GM23248 (cell line): ENCODE data around the gene LPCAT4. TPM values are rescaled to one million over a fixed set of nuclear protein-coding genes. Genes with fewer than 3 reads are reported as not detected.
"Not testable (repeated sequence)": the region's sequence is repeated elsewhere in the genome, so short reads cannot be mapped to it uniquely, and the experiment has no call there.

Experiments
- DNase-seq: peaks from one replicate; pipeline ENCODE4 v3.0.0-alpha.2; 2015
- H2AFZ ChIP-seq: fragments of 200-600 bp; sonication (generic); 2 replicates; pipeline ENCODE4 v1.6.1; 2016; ENCODE audit warnings: antibody characterized with exemption
- H3F3A ChIP-seq: fragments of 200-600 bp; sonication (generic); 2 replicates; pipeline ENCODE4 v1.6.1; 2016; ENCODE audit warnings: mild to moderate bottlenecking, antibody characterized with exemption, mixed run types; ENCODE audit not compliant: insufficient read depth
- H3K27ac ChIP-seq: fragments of 200-600 bp; sonication (generic); 2 replicates; pipeline ENCODE4 v1.5.1; 2016; ENCODE audit warnings: mild to moderate bottlenecking
- H3K27me3 ChIP-seq: fragments of 200-600 bp; sonication (generic); replicated peaks from 2 replicates; pipeline ENCODE4 v1.6.1; 2016; ENCODE audit warnings: mild to moderate bottlenecking; ENCODE audit not compliant: insufficient read depth
- H3K36me3 ChIP-seq: fragments of 200-600 bp; sonication (generic); 2 replicates; pipeline ENCODE4 v1.6.1; 2016; ENCODE audit warnings: low read depth, mild to moderate bottlenecking
- H3K4me1 ChIP-seq: fragments of 200-600 bp; sonication (generic); 2 replicates; pipeline ENCODE4 v1.6.1; 2016; ENCODE audit warnings: mild to moderate bottlenecking; ENCODE audit not compliant: insufficient read depth
- H3K4me2 ChIP-seq: fragments of 200-600 bp; sonication (generic); one replicate; pipeline ENCODE4 v1.6.1; 2016; ENCODE audit warnings: mild to moderate bottlenecking; ENCODE audit not compliant: unreplicated experiment
- H3K4me3 ChIP-seq: fragments of 200-600 bp; sonication (generic); 2 replicates; pipeline ENCODE4 v1.5.1; 2016; ENCODE audit warnings: mild to moderate bottlenecking
- H3K79me2 ChIP-seq: fragments of 200-600 bp; sonication (generic); 2 replicates; pipeline ENCODE4 v1.6.1; 2016; ENCODE audit warnings: mild to moderate bottlenecking; ENCODE audit not compliant: insufficient read depth
- H3K9ac ChIP-seq: fragments of 200-600 bp; sonication (generic); 2 replicates; pipeline ENCODE4 v1.6.1; 2016; ENCODE audit warnings: mild to moderate bottlenecking
- H3K9me2 ChIP-seq: fragments of 200-600 bp; sonication (generic); 2 replicates; pipeline ENCODE4 v1.6.1; 2016; ENCODE audit warnings: mixed run types, mild to moderate bottlenecking, moderate library complexity; ENCODE audit not compliant: insufficient read depth
- H3K9me3 ChIP-seq: fragments of 200-600 bp; sonication (generic); one replicate; pipeline ENCODE4 v1.6.1; 2017; ENCODE audit warnings: low read depth
- H4K20me1 ChIP-seq: fragments of 200-600 bp; sonication (generic); 2 replicates; pipeline ENCODE4 v1.6.0; 2016; ENCODE audit not compliant: insufficient read depth
- EZH2 ChIP-seq: fragments of 200-600 bp; sonication (generic); IDR thresholded peaks from 2 replicates; pipeline ENCODE4 v1.6.1; 2018; ENCODE audit warnings: antibody characterized with exemption, mild to moderate bottlenecking; ENCODE audit not compliant: insufficient read depth, poor library complexity, severe bottlenecking
- EZH2phosphoT487 ChIP-seq: fragments of 200-600 bp; sonication (generic); IDR thresholded peaks from 2 replicates; pipeline ENCODE4 v1.6.1; 2018; ENCODE audit warnings: antibody characterized with exemption, moderate library complexity, mild to moderate bottlenecking, low read depth; ENCODE audit not compliant: insufficient read depth
- WGBS, 2 experiments: methylation state at CpG; one replicate each; pipeline ENCODE4 v1.1.6; 2015 to 2017; ENCODE audit warnings: low lambda C conversion rate in 2 of 2, low coverage in 1 of 2; ENCODE audit errors: missing lambda C conversion rate in 2 of 2; 5-methylcytosine and 5-hydroxymethylcytosine counted together
- in situ Hi-C: fragments of 300-500 bp; cut with MboI; formaldehyde crosslinking; loops from 2 replicates; pipeline ENCODE4 v1.15.0; 2020
- polyA plus RNA-seq: library from polyadenylated mRNA; unstranded; fragments of >200 nt; fragmentation: Nextera tagmentation; extraction: Ambion mirVana; gene quantifications from 2 replicates; pipeline ENCODE4 v1.2.1, GENCODE V29; 2016
- total RNA-seq: library from RNA; depleted of rRNA; stranded (reverse); fragments of >200 nt; shearing (Covaris generic); gene quantifications from 2 replicates; pipeline ENCODE4 v1.2.3, GENCODE V29; 2014; rRNA removed

Gene LPCAT4
- 17.5 and 34.1 TPM in 2 replicates for total RNA-seq
- 24.4 and 24.7 TPM in 2 replicates for polyA plus RNA-seq

DNA sequence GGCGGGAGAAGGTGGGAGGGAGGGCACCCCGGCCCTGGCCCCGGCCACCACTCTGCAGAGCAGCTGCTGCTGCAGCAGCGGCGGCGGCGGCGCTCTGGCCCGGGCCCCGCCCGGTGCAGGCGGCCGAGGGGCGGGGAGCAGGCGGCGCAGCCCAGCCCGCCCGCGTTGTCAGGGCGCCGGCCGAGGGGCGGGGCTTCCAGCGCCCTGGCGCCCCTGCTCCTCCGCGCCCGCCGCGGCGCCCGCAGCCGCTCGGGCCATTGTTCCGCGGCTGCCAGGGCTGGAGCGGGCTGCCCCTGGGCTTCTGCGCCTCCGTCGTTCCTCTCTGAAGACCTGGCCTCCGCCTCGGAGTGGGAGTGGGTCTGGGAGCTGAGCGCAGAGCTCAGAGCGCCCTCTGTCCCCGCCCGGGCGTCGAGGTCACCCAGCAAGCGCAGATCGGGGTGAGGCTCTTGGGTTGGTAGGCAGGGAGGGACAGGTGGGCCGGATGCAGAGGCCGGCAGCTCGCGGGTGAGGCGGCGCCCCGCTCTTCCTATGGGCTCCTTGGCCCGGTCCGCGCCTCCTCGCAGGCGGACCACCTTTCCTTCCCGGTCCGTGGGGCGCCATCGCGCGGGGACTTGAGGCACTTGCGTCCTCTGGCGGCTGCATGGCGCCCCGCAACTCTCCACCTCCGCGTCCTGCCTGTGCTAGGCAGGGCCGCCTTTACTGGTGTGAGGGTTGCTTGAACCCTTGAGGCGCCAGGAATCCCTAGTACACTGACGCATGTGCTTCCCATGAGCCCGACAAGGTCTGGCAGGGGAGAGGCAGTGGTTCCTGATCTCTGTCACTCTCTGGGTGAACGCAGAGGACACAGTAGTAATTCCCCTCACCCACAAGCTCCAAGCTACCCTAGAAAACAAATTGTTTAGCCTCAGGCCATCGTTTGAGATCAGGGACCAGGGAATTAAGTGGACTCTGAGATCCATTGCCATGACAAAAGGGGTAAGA, at the start of gene LPCAT4:
Gene LPCAT4, minus strand, starts transcription at position 96 of the 981 bp plus-strand sequence. CDS start 96 bp downstream, outside the sequence.
- H3K9ac ChIP-seq: peak within 1 kb of the TSS; percentile 85
- peak within 1 kb of the TSS; percentile 96 for H2AFZ ChIP-seq
- H3K79me2 ChIP-seq: peaks cover 25% of the 10 kb centered on the region
- H3K4me1 ChIP-seq: no peaks in the 10 kb centered on the region; the same call in 1 of the 2 replicates
- peak within 1 kb of the TSS; percentile 77 for H3K27ac ChIP-seq
- DNase-seq: peak; percentile 96
- H3K9me2 ChIP-seq: no peaks in the 10 kb centered on the region
- no peaks in the 10 kb centered on the region for H3K27me3 ChIP-seq
- peak within 1 kb of the TSS; percentile 91 for H3K4me2 ChIP-seq
- 1% methylated on average over 50 to 56 of the region's 80 CpGs for WGBS, 2 experiments
- no peaks in the 10 kb centered on the region for H4K20me1 ChIP-seq
- peak within 1 kb of the TSS; percentile 92 for H3K4me3 ChIP-seq
- in situ Hi-C loops: loop anchor here (25.0 kb wide), 3 partner anchors 145 to 255 kb away; partner anchors contain the start of genes EMC7, GOLGA8B and PGBD4
- no peaks in the 10 kb centered on the region for H3K36me3 ChIP-seq
- TF ChIP-seq EZH2 (no peak), EZH2phosphoT487 (no peak)
- 0 out of 2 replicates have a peak, but pooled peaks cover 6% of the 10 kb centered on the region for H3F3A ChIP-seq
- H3K9me3 ChIP-seq: no peaks in the 10 kb centered on the region

DNA sequence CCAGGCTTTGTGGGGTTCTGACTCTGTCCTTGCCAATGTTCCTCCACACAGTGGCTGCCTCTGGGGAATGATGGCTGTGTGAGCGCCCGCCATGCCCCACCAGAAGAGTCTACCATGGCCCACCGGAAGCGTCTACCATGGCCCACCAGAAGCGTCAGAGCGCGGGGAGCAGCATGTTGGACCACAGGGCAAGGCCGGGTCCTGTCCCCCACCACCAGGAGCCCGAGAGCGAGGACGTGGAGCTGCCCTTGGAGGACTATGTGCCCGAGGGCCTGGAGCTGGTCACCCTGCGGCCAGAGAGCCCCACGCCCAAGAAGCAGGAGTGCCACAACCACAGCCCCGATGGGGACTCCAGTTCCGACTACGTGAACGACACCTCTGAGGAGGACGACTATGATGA, 42.5 kb upstream of the LPCAT4 start:
- H3F3A ChIP-seq, H3K27me3 ChIP-seq, DNase-seq, H4K20me1 ChIP-seq, H3K79me2 ChIP-seq, H3K9me3 ChIP-seq, in situ Hi-C loops, H3K9ac ChIP-seq, H3K4me2 ChIP-seq, H3K27ac ChIP-seq, H2AFZ ChIP-seq, H3K36me3 ChIP-seq, H3K9me2 ChIP-seq, H3K4me1 ChIP-seq, H3K4me3 ChIP-seq: not testable (repeated sequence)
- 93 to 98% methylated on average over 5 to 8 of the region's 19 CpGs for WGBS, 2 experiments

GRCh38 chr15:34408973-34409372, 42.0 kb upstream of the LPCAT4 start:
- H3K4me1 ChIP-seq, H3K4me3 ChIP-seq, H3K79me2 ChIP-seq, H3F3A ChIP-seq, H3K27ac ChIP-seq, H3K36me3 ChIP-seq, H4K20me1 ChIP-seq, H3K9ac ChIP-seq, H3K27me3 ChIP-seq, H3K9me2 ChIP-seq, H2AFZ ChIP-seq, H3K9me3 ChIP-seq, DNase-seq, in situ Hi-C loops, H3K4me2 ChIP-seq: not testable (repeated sequence)
- WGBS, 2 experiments: 81% methylated on average over 4 of the region's 10 CpGs; no CpG with 5 or more reads in 1 of the 2 experiments

DNA sequence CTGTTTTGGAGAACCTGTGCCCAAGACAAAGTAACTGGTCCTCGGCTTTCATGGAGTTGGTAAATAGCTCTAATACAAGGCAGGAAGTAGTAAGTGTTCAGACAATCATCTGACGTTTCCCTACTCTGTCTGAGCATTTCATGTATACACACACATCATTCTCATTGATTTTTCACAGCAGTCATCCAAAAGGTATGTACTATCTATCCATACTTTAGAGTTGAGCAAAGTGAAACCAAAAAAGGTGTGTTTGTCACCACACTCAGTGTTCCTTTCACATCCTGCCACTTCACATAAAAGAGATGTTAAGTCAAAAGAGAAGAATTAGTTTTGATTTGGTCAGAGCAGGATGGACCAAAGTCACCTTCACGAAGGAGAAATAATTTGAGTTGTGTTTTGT, 36.9 kb upstream of the LPCAT4 start:
- H4K20me1 ChIP-seq, H3K27me3 ChIP-seq, H3K9me3 ChIP-seq, in situ Hi-C loops, H2AFZ ChIP-seq, H3K9ac ChIP-seq, H3K4me1 ChIP-seq, DNase-seq, H3K27ac ChIP-seq, H3K4me2 ChIP-seq, H3K36me3 ChIP-seq, H3K79me2 ChIP-seq, H3K4me3 ChIP-seq, H3F3A ChIP-seq, H3K9me2 ChIP-seq: not testable (repeated sequence)
- WGBS, 2 experiments: no CpG with 5 or more reads among the region's 3 CpGs

GRCh38 chr15:34403160-34403598, 36.2 kb upstream of the LPCAT4 start:
- H3K9ac ChIP-seq, H3K4me2 ChIP-seq, H3K4me3 ChIP-seq, H3K79me2 ChIP-seq, H3K4me1 ChIP-seq, H4K20me1 ChIP-seq, H3F3A ChIP-seq, H3K9me2 ChIP-seq, H3K27me3 ChIP-seq, H3K27ac ChIP-seq, in situ Hi-C loops, H3K36me3 ChIP-seq, H3K9me3 ChIP-seq, DNase-seq, H2AFZ ChIP-seq: not testable (repeated sequence)
- 98 to 100% methylated on average over 1 of the region's 4 CpGs for WGBS, 2 experiments

- H3K27ac ChIP-seq, H3K79me2 ChIP-seq, H3K9me3 ChIP-seq, H4K20me1 ChIP-seq, H3F3A ChIP-seq, H3K27me3 ChIP-seq, H2AFZ ChIP-seq, H3K4me1 ChIP-seq, H3K4me2 ChIP-seq, H3K9ac ChIP-seq, in situ Hi-C loops, DNase-seq, H3K36me3 ChIP-seq, H3K9me2 ChIP-seq, H3K4me3 ChIP-seq: not testable (repeated sequence)
- no CpG with 5 or more reads among the region's 6 CpGs for WGBS, 2 experiments
Measured at GRCh38 chr15:34397637-34398259, 30.8 kb upstream of the LPCAT4 start.

DNA sequence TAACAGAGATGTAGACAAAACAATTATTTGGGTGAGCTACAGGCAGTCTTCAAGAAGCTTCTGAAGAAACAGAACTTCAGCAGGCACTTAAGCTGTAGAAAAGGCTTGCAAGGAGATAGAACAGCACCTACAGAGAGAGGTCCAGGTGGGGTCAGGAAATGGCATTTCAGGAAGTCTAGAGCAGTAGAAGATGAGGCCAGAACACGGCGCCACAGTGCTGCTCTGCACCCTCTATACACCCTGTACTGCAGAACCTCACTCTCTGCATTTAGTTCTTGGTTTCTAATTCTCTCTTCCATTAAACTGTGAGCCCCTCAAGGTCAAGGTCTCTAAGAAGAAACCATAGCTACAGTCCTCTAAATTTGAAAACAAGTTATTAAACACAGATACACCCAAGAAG, 26.0 kb upstream of the LPCAT4 start:
- H3K27me3 ChIP-seq, H3K4me2 ChIP-seq, H3K9me3 ChIP-seq, DNase-seq, H3K9me2 ChIP-seq, H3K4me1 ChIP-seq, H3K4me3 ChIP-seq, H4K20me1 ChIP-seq, H3K79me2 ChIP-seq, H3K27ac ChIP-seq, H3K9ac ChIP-seq, H3F3A ChIP-seq, in situ Hi-C loops, H3K36me3 ChIP-seq, H2AFZ ChIP-seq: not testable (repeated sequence)
- WGBS, 2 experiments: no CpG with 5 or more reads among the region's 2 CpGs
